ENCODE data around the gene FOXI3.
"Not testable (repeated sequence)": the region's sequence is repeated elsewhere in the genome, so short reads cannot be mapped to it uniquely, and the experiment has no call there.

Gene FOXI3

DNA sequence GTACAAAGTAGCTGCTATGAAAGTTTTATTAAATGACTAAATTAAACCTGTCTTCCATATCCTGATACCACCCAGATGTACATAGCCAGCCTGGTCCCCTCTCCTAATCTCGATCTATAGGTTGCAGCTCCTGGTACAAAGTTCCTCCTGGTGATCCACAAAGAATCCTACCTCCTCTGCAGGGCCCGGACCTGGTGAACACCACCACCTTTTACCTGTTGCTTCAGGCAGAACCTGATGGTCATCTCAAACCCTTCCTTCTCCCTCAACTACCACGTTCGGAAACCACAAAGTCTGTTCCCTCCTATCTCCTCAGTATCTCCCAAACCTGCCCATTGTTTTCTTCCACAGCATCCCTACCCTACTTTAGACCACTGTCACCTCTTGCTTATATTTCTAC lies 15.5 kb downstream of the FOXI3 start:
- DNase-seq: no peak

DNA sequence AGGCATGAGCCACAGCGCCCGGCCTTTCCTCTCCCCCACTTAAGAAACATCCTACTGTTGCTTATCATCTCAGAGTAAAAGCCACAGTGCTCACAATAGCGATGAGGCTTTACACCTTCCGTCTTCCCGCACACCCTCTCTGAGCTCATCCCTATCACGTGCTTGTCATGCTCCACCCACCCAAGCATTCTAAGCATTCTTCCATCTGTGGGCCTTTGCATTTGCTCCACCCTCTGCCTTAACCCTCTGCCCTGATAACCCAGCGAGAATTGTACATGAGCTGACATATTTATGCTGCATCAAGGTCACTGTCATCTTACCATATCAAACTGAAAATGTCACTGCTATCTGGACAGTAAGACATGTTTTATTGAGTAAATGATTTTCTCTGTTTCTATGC lies 22.6 kb downstream of the FOXI3 start:
- DNase-seq: no peak

DNA sequence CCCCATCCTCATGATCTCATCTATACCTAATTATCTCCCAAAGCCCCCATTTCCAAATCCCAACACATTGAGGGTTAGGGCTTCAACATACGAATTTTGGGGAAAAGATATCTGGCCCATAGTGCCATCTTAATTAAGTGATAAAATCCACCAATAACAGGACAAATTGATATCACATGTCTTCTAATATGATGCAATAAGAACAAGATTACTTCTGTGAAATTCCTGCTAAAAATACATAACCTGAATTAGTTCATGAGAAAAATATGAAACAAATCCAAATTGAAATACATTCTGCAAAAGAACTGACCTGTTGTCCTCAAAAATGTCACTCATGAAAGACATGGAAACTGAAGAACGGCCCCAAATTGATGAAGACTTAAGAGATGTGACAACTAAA lies 28.8 kb downstream of the FOXI3 start:
- no peak for DNase-seq

DNA sequence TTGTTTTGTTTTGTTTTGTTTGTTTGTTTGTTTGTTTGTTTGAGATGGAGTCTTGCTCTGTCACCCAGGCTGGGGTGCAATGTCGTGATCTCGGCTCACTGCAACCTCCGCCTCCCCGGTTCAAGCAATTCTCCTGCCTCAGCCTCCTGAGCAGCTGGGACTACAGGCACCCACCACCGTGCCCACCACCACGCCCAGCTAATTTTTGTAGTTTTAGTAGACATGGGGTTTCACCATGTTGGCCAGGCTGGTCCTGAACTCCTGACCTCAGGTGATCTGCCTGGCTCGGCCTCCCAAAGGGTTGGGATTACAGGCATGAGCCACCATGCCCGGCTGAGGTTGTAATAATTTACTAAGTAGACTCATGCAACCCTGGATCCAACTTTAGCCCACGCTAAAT lies 33.4 kb downstream of the FOXI3 start:
- DNase-seq: not testable (repeated sequence)

DNA sequence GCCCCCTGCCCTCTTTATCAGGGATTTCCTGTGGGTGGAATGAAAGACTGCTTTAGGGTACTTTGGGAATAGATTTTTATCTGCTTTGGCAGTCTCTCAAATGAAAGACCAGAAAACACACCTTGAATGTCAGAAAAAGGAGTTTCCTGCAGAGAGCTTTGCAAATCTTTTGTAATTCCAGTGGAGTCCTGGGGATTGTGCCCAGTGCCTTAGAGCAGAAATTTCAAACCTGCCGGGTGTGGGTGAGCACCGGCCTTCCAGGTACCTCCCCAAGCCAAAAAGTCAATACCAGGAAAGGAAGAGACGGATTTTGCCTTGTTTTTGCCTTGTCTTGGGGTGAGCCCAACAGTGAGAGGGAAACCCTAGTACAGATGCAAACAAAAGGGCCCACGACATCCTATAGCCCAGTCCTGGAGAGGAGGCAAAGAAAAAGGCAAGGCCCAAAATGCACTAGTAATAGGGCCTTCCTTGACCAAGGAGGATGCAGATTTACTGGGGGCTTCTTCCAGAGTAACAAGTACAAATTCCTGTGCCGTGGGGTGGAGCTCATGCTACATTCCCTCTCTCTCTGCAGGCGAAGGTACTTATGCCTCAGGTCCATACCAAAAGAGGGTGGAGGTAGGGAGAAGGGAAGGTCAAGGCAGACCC lies 36.4 kb downstream of the FOXI3 start:
- DNase-seq: no peak

DNA sequence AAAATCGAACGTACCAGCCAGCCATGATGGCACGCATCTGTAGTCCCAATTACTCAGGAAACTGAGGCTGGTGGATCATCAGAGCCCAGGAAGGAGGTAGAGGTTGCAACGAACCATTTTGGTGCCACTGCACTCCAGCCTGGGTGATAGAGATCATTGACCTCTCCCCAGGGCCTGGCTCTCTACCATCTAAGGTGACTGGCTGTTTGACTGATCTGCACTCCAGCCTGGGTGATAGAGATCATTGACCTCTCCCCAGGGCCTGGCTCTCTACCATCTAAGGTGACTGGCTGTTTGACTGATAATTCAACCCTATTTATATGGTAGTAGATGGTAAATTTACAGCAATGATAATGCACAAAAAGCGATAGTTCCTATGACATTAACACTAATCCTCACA lies 43.6 kb downstream of the FOXI3 start:
- DNase-seq: not testable (repeated sequence)

DNA sequence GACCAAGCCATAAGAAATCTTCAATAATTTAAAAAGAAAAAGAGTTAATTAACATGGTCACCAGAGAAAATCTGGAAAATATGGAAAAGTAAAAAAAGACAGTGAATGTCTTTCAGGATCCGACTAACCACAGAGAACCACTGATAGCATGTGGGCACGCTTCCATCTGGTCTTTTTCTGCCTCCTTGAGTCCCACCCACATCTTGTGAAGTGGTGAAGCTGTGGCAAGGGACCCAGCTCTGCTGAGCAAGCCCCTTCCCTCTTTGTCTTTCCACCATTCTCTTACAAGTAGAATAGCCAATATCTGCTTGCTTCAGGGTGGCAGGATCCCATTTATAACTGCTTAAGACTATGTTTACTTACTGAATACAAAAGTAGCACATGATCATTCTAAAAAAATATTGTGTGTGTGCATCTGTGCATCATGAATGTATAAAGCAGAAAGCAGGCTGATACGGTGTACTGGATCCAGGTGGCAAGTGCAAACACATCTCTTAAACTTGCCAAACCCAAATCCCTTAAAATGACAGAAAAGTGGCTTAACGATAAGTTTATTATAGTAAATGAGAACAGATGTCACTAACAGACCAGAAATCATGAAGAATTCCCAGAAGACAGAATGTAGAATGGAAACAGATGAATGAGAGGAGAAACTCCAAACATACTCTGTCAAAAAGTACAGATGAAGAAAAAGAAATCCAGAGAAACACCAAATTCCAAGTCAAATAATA lies 52.3 kb downstream of the FOXI3 start:
- DNase-seq: no peak

DNA sequence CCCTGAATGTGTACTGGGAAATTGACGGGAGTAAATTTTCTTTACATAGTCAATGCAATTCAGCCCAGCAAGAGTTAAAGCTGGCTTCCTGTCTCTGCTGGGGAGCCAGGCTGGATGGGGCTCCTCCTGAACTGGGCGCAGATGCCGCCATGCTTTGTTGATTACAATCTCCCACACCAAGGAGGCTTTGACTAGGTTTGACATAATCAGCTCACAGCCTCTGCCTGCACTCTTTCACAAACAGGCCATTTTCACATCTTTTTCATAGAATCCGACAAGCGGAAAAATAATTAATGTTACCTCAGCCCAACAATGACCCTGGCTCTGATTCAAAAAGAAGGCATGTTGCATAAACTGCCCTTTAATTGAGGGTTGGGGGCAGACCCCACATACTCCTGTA lies 54.3 kb downstream of the FOXI3 start:
- DNase-seq: no peak
